ENCODE measurements around the gene OR1M1. TPM values are rescaled to one million over a fixed set of nuclear protein-coding genes. Genes with fewer than 3 reads are reported as not detected.
"Not testable (repeated sequence)": the region's sequence is repeated elsewhere in the genome, so short reads cannot be mapped to it uniquely, and the experiment has no call there.

Gene OR1M1
- total RNA-seq, 4 donors from 2014 or later: not detected

DNA sequence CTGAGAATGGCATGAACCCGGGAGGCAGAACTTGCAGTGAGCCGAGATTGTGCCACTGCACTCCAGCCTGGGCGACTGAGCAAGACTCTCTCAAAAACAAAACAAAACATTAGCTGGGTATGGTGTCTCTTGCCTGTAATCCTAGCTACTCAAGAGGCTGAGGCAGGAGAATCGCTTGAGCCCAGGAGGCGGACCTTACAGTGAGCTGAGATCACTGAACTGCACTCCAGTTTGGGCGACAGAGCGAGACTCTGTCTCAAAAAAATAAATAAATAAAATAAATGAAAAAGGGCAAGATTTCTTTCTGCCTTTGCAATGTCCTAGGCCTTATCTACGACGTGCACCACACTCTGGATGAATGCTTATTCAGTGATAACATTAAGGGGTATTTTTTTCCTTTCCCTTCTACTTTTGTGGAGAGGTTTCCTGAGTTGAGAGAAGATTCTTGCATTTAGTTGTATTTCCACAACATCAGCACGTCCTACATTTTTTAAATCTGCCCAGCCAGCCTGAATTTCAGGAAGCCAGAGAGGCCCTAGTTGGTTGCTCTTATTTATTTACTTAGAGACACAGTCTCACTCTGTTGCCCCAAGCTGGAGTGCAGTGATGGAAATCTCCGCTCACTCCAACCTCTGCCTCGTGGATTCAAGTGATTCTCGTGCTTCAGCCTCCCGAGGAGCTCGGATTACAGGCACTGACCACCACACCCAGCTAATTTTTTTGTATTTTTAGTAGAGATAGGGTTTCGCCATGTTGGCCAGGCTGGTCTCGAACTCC lies 26.1 kb upstream of the OR1M1 start:
- intact Hi-C loops (cut with DNase I; ENCODE audit: low total_unique reads): no loop called here
- DNase-seq (no peak), ATAC-seq (no peak)
- no peaks in the 10 kb centered on the region for H3K36me3 ChIP-seq
- H3K4me3 ChIP-seq: no peak overlapping the region
- no peaks in the 10 kb centered on the region for H3K9me3 ChIP-seq
- no peaks in the 10 kb centered on the region for H3K4me1 ChIP-seq
- no peaks in the 10 kb centered on the region for H3K27me3 ChIP-seq
- H3K27ac ChIP-seq: no peak overlapping the region
- in situ Hi-C loops (cut with MboI; ENCODE audit: low sequenced_read_pairs in 4 of 4): no loop called here
- TF ChIP-seq POLR2A (IDR thresholded peaks at IDR 0.05): no peak
- TF ChIP-seq, protein P1, sequence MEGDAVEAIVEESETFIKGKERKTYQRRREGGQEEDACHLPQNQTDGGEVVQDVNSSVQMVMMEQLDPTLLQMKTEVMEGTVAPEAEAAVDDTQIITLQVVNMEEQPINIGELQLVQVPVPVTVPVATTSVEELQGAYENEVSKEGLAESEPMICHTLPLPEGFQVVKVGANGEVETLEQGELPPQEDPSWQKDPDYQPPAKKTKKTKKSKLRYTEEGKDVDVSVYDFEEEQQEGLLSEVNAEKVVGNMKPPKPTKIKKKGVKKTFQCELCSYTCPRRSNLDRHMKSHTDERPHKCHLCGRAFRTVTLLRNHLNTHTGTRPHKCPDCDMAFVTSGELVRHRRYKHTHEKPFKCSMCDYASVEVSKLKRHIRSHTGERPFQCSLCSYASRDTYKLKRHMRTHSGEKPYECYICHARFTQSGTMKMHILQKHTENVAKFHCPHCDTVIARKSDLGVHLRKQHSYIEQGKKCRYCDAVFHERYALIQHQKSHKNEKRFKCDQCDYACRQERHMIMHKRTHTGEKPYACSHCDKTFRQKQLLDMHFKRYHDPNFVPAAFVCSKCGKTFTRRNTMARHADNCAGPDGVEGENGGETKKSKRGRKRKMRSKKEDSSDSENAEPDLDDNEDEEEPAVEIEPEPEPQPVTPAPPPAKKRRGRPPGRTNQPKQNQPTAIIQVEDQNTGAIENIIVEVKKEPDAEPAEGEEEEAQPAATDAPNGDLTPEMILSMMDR (IDR thresholded peaks at IDR 0.05 in 4 of 5, conservative IDR thresholded peaks at IDR 0.05 in 1 of 5): no peak

- H3K9me3 ChIP-seq: no peaks in the 10 kb centered on the region
- H3K27ac ChIP-seq: no peak overlapping the region
- no peak for DNase-seq
- H3K4me3 ChIP-seq: no peak overlapping the region
- in situ Hi-C loops (cut with MboI; ENCODE audit: low sequenced_read_pairs in 4 of 4): no loop called here
- TF ChIP-seq, protein P1 (IDR thresholded peaks at IDR 0.05 in 4 of 5, conservative IDR thresholded peaks at IDR 0.05 in 1 of 5): no peak
- TF ChIP-seq POLR2A (IDR thresholded peaks at IDR 0.05): no peak
- H3K4me1 ChIP-seq: no peaks in the 10 kb centered on the region
- H3K27me3 ChIP-seq: no peaks in the 10 kb centered on the region
- no peaks in the 10 kb centered on the region for H3K36me3 ChIP-seq
- intact Hi-C loops (cut with DNase I; ENCODE audit: low total_unique reads): no loop called here
- no peak for ATAC-seq
These were observed 25.0 kb upstream of the OR1M1 start for GRCh38 chr19:9061879-9062278.

- DNase-seq (no peak), ATAC-seq (no peak)
- H3K4me3 ChIP-seq: no peak overlapping the region
- intact Hi-C loops (cut with DNase I; ENCODE audit: low total_unique reads): no loop called here
- in situ Hi-C loops (cut with MboI; ENCODE audit: low sequenced_read_pairs in 4 of 4): no loop called here
- no peaks in the 10 kb centered on the region for H3K36me3 ChIP-seq
- no peaks in the 10 kb centered on the region for H3K9me3 ChIP-seq
- H3K4me1 ChIP-seq: no peaks in the 10 kb centered on the region
- H3K27ac ChIP-seq: no peak overlapping the region
- no peaks in the 10 kb centered on the region for H3K27me3 ChIP-seq
- TF ChIP-seq, protein P1 (IDR thresholded peaks at IDR 0.05 in 4 of 5, conservative IDR thresholded peaks at IDR 0.05 in 1 of 5): no peak
- no peak for TF ChIP-seq POLR2A (IDR thresholded peaks at IDR 0.05)
These were observed 21.3 kb upstream of the OR1M1 start for GRCh38 chr19:9065457-9066014.

GRCh38 chr19:9070066-9070465 lies 16.8 kb upstream of the OR1M1 start:
- no peak for ATAC-seq
- no peak overlapping the region for H3K4me3 ChIP-seq
- DNase-seq: no peak
- H3K9me3 ChIP-seq: no peaks in the 10 kb centered on the region
- no peaks in the 10 kb centered on the region for H3K36me3 ChIP-seq
- intact Hi-C loops (cut with DNase I; ENCODE audit: low total_unique reads) (no loop called here), in situ Hi-C loops (cut with MboI; ENCODE audit: low sequenced_read_pairs in 4 of 4) (no loop called here)
- no peaks in the 10 kb centered on the region for H3K27me3 ChIP-seq
- H3K4me1 ChIP-seq: no peaks in the 10 kb centered on the region
- H3K27ac ChIP-seq: no peak overlapping the region
- TF ChIP-seq, protein P1 (IDR thresholded peaks at IDR 0.05 in 4 of 5, conservative IDR thresholded peaks at IDR 0.05 in 1 of 5): no peak
- TF ChIP-seq POLR2A (IDR thresholded peaks at IDR 0.05): no peak

DNA sequence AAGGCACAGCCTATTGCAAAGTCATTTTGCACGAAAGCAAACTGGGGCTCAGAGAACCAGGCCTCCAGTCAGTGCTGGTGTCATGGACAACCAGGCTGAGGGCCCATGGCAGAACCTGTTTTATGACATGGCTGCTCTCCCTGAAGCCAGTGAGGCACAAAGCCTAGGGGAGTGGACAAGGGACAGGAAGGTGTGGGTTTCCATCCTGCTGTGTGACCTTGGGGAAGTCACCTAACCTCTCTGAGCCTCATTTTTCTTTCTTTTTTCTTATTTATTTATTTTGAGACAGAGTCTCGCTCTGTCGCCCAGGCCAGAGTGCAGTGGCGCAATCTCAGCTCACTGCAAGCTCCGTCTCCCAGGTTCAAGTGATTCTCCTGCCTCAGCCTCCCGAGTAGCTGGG lies 15.1 kb upstream of the OR1M1 start:
- H3K4me1 ChIP-seq; ATAC-seq; intact Hi-C loops (cut with DNase I; ENCODE audit: low total_unique reads); DNase-seq; H3K4me3 ChIP-seq; H3K27me3 ChIP-seq; H3K9me3 ChIP-seq; H3K36me3 ChIP-seq; H3K27ac ChIP-seq; in situ Hi-C loops (cut with MboI; ENCODE audit: low sequenced_read_pairs in 4 of 4): not testable (repeated sequence)
